ENCODE results near the gene CCDC34. TPM values are rescaled to one million over a fixed set of nuclear protein-coding genes. Genes with fewer than 3 reads are reported as not detected.
"Not testable (repeated sequence)": the region's sequence is repeated elsewhere in the genome, so short reads cannot be mapped to it uniquely, and the experiment has no call there.

CCDC34 gene
- total RNA-seq, 1 donor from 2014 or later, result 4.5 TPM

DNA sequence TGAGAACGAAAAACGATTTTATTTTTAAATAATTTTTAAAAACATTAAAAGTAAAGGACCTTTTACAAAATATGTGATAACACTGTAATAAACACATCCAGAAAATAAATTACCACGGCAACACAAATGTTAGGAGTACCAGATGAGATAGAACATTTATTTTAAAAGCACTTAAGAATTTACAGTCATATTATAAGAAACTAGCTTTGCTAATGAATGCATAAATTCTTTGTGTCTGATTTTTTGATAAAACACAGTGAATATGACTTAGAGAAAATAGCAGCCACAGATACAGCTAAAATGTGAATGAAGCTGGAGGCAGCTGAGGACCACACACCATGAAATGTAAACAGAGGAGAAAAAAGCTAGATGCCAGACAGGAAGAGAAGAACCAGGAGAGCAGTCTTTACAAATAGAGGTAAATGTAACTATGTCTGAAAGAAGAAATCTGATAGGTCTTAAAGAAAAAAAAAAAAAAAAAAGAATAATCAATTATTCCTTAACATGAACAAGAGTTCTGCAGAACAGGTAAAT lies 14.6 kb downstream of the CCDC34 start:
- no peak for TF ChIP-seq CTCF (IDR thresholded peaks at IDR 0.05)
- DNase-seq, result no peak
- Histone ChIP-seq H3K27me3 (ENCODE audit: low read depth) (no peaks in the 10 kb centered on the region), H3K9me3 (no peaks in the 10 kb centered on the region), H3K4me1 (no peaks in the 10 kb centered on the region), H3K4me3 (no peak overlapping the region), H3K27ac (no peak overlapping the region), H3K36me3 (no peaks in the 10 kb centered on the region)
- intact Hi-C loops (cut with DNase I), result no loop called here
- ATAC-seq, result no peak

DNA sequence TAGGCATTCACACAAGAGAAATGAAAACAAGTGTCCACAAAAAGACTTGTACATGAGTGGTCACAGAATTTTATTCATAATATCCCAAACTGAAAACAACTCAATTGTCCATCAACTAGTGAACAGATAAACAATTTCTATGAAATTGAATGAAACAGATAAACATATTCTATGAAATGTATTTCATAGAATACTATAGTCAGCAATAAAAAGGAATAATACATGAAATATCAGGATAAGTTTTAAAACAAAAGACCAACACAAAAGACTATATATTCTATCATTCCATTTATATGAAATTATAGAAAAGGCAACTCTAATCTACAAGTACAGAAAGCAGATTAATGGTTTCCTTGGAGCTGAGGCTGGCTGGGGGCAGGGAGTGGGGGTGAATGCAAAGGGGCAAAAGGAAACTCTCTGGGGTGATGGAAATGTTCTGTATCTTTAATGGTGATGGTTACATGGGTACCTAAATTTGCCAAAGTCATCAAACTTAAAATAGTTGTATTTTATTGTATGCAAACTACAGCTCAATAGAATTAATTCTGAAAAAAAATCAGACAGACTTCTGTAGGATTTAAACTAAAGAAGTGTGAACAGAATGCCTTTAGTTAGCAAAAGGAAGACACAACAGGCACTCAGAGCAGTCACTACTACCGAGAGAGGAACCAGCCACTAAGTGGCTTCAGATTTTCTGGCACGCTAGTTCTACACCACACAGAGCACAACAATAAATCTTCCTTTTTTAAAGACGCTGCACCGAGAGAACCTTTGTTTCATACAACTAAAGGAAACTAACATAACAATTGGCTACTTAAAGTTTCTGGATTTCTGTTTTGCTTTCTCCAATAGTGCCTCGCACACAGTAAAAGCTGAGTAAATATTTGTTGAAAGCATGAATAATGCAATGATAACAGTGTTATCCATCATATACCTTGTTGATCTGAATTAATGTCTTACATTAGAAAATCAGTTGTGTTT lies 15.4 kb downstream of the CCDC34 start:
- intact Hi-C loops (cut with DNase I), result no loop called here
- Histone ChIP-seq H3K4me3 (no peak overlapping the region), H3K27ac (no peak overlapping the region), H3K36me3 (no peaks in the 10 kb centered on the region), H3K27me3 (ENCODE audit: low read depth) (no peaks in the 10 kb centered on the region), H3K9me3 (no peaks in the 10 kb centered on the region), H3K4me1 (no peaks in the 10 kb centered on the region)
- no peak for TF ChIP-seq CTCF (IDR thresholded peaks at IDR 0.05)
- ATAC-seq (no peak), DNase-seq (no peak)

DNA sequence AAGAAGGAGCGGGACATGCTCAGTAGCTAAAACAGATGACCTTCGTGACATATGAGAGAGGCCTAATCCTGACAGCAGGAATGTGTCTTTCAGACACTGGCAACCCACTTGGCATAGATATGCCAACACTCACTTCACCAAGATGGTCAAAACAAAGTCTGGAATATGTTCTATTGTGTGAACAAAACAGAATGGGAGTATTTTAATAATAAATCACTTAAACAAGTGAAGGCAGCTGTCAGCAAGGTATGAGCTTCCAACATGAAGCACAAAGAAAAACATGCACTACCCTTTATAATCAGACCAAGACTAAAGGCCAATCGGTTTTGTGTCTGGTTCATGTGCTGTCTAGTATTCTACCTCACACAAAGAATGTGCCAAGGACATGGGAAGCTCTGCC lies 23.1 kb downstream of the CCDC34 start:
- intact Hi-C loops (cut with DNase I), result no loop called here
- TF ChIP-seq CTCF (IDR thresholded peaks at IDR 0.05), result no peak
- Histone ChIP-seq H3K27ac (no peak overlapping the region), H3K36me3 (no peaks in the 10 kb centered on the region), H3K4me1 (no peaks in the 10 kb centered on the region), H3K27me3 (ENCODE audit: low read depth) (no peaks in the 10 kb centered on the region), H3K9me3 (no peaks in the 10 kb centered on the region), H3K4me3 (no peak overlapping the region)
- no peak for DNase-seq
- no peak for ATAC-seq

DNA sequence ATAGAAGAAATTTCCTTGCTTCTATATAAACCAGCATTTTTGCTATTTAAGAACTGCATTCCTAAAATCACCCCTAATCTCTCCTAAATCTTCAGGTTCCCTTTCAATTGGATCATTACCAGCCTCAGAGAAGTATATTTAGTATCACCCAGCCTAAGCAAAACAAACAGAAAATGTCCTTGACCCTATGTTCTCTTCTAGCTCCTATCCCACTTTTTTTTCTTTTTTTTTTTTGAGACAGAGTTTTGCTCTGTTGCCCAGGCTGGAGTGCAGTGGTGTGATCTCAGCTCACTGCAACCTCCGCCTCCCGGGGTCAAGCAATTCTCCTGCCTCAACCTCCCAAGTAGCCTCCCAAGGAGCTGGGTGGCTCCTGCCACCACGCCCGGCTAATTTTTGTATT lies 28.3 kb downstream of the CCDC34 start:
- intact Hi-C loops (cut with DNase I), result not testable (repeated sequence)

DNA sequence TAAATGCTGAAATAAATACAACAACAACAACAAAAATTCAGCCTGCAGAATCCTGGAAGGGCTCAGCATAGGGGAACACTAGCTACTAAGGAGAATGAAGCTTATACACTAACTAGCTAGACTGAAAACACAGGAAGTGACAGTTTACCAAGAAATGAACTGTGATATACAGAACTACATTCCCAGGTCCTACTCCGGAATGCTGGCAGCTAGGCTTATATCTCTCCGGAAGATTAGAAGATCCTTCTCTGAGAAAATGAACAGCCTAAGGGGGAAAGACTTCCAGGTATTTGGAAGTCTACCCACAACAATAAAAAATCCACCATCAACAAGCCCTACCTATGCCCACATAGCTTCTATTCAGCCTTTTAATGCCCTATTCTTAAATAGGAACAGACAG lies 31.0 kb downstream of the CCDC34 start:
- DNase-seq (no peak), ATAC-seq (no peak)
- no peaks in the 10 kb centered on the region for H3K27me3 ChIP-seq (ENCODE audit: low read depth)
- H3K36me3 ChIP-seq, result no peaks in the 10 kb centered on the region
- no peak overlapping the region for H3K27ac ChIP-seq
- intact Hi-C loops (cut with DNase I), result no loop called here
- H3K9me3 ChIP-seq, result no peaks in the 10 kb centered on the region
- H3K4me1 ChIP-seq, result no peaks in the 10 kb centered on the region
- no peak for TF ChIP-seq CTCF (IDR thresholded peaks at IDR 0.05)
- no peak overlapping the region for H3K4me3 ChIP-seq

More for the DNA sequence above, 28.3 kb downstream of the CCDC34 start:
- H3K4me3 ChIP-seq; H3K9me3 ChIP-seq; H3K4me1 ChIP-seq; H3K27me3 ChIP-seq (ENCODE audit: low read depth); ATAC-seq; H3K36me3 ChIP-seq; H3K27ac ChIP-seq; DNase-seq: not testable (repeated sequence)

All from lower lobe of right lung (tissue), 2 donors.